Caco-2 (cell line): ENCODE data around the gene PPM1H. TPM values are rescaled to one million over a fixed set of nuclear protein-coding genes. Genes with fewer than 3 reads are reported as not detected.

Experiments used
- BruUV-seq: library from RNA; stranded (reverse); fragments of 400-500 nt; replicated peaks from 2 replicates; lab custom pipeline; 2021; lab: Mats Ljungman, UMichigan
- CTCF ChIA-PET: fragments of 300-600 bp; sonication (Branson Sonifier 250); formaldehyde crosslinking; loops from one replicate; lab custom pipeline; 2022; ENCODE audit warnings: antibody characterized with exemption; lab: Charles Lee
- POLR2A ChIA-PET: fragments of 300-600 bp; sonication (Branson Sonifier 250); formaldehyde crosslinking; loops from one replicate; lab custom pipeline; 2022; ENCODE audit warnings: antibody characterized with exemption; lab: Charles Lee
- DNase-seq, 2 experiments: peaks; one replicate each; pipeline versions ENCODE4 v3.0.0 to v3.0.0-alpha.2; 2020 to 2022
- H3K27me3 ChIP-seq: replicated peaks from 2 replicates; pipeline ENCODE4 v1.6.0; 2011; ENCODE audit warnings: low read length; ENCODE audit not compliant: control insufficient read depth, insufficient read depth
- H3K36me3 ChIP-seq: 2 replicates; pipeline ENCODE4 v1.5.1; 2011; ENCODE audit warnings: low read length; ENCODE audit not compliant: control insufficient read depth, insufficient read depth
- H3K4me1 ChIP-seq: fragments of 250-450 bp; sonication (Bioruptor Pico); 2 replicates; pipeline ENCODE4 v1.5.1; 2020; ENCODE audit warnings: mild to moderate bottlenecking
- H3K4me3 ChIP-seq: 2 replicates; pipeline ENCODE4 v1.5.1; 2011; ENCODE audit warnings: low read depth, mild to moderate bottlenecking, control low read depth, low read length
- H3K9me3 ChIP-seq: fragments of 250-450 bp; sonication (Bioruptor Pico); 2 replicates; pipeline ENCODE4 v1.5.1; 2020; ENCODE audit warnings: mild to moderate bottlenecking, moderate library complexity
- H3K27ac Mint-ChIP-seq: one replicate; pipeline ENCODE4 v1.8.0; 2022; ENCODE audit warnings: mixed read lengths; ENCODE audit not compliant: unreplicated experiment
- H3K27me3 Mint-ChIP-seq: one replicate; pipeline ENCODE4 v1.8.0; 2022; ENCODE audit warnings: mixed read lengths; ENCODE audit not compliant: insufficient read depth, unreplicated experiment
- H3K36me3 Mint-ChIP-seq: one replicate; pipeline ENCODE4 v1.8.0; 2022; ENCODE audit warnings: mild to moderate bottlenecking, mixed read lengths; ENCODE audit not compliant: insufficient read depth, unreplicated experiment
- H3K4me1 Mint-ChIP-seq: one replicate; pipeline ENCODE4 v1.8.0; 2022; ENCODE audit warnings: low read depth, mixed read lengths; ENCODE audit not compliant: unreplicated experiment
- H3K4me3 Mint-ChIP-seq: one replicate; pipeline ENCODE4 v1.8.0; 2022; ENCODE audit warnings: mild to moderate bottlenecking, moderate library complexity, mixed read lengths; ENCODE audit not compliant: unreplicated experiment
- H3K9me3 Mint-ChIP-seq: one replicate; pipeline ENCODE4 v1.8.0; 2022; ENCODE audit warnings: mixed read lengths; ENCODE audit not compliant: unreplicated experiment
- CTCF ChIP-seq, 2 experiments: fragments of 200-600 bp in 1 of 2; IDR thresholded peaks; 1 replicate in 1 of 2; 2 replicates in 1 of 2; pipeline versions ENCODE4 v1.5.1 to v1.8.0; 2011 to 2022; ENCODE audit warnings: antibody characterized with exemption in 1 of 2, control low read depth in 1 of 2, inconsistent platforms in 1 of 2, low read depth in 1 of 2, low read length in 1 of 2, mild to moderate bottlenecking in 1 of 2, moderate library complexity in 1 of 2; ENCODE audit not compliant: insufficient read depth in 1 of 2, severe bottlenecking in 1 of 2, unreplicated experiment in 1 of 2
- intact Hi-C: fragments of 100-400 bp; cut with micrococcal nuclease; formaldehyde crosslinking; loops from one replicate; pipeline ENCODE4 v1.10.0; 2022; ENCODE audit not compliant: unreplicated experiment
- microRNA-seq: library from miRNA; unstranded; fragments of <30 nt; microRNA quantifications from one replicate; pipeline ENCODE4 v1.2.0, GENCODE V29; 2022
- total RNA-seq: library from RNA; stranded (reverse); gene quantifications from 2 replicates; pipeline ENCODE4 v1.2.3, GENCODE V29; 2022

Gene PPM1H
- total RNA-seq, 1 experiment from 2014 or later = 151 TPM

- peaks cover under 1% of the 10 kb centered on the region for H3K36me3 Mint-ChIP-seq
- no peak overlapping the region for H3K27ac Mint-ChIP-seq
- intact Hi-C loops = no loop called here
- no TSS peak for BruUV-seq
- no peaks in the 10 kb centered on the region for H3K27me3 ChIP-seq
- peaks cover 8% of the 10 kb centered on the region for H3K4me1 ChIP-seq
- ChIA-PET POLR2A (no interaction called here), CTCF (no interaction called here)
- no peak for TF ChIP-seq CTCF (IDR thresholded peaks at IDR 0.05; ENCODE audit: insufficient read depth in 1 of 2, low read depth in 1 of 2, low read length in 1 of 2, severe bottlenecking in 1 of 2, unreplicated experiment in 1 of 2)
- no peaks in the 10 kb centered on the region for H3K9me3 ChIP-seq
- no peaks in the 10 kb centered on the region for H3K9me3 Mint-ChIP-seq
- DNase-seq = no peak
- H3K36me3 ChIP-seq = no peaks in the 10 kb centered on the region
- no peak overlapping the region for H3K4me3 Mint-ChIP-seq
- no peaks in the 10 kb centered on the region for H3K27me3 Mint-ChIP-seq
- peaks cover 9% of the 10 kb centered on the region for H3K4me1 Mint-ChIP-seq
- no peak overlapping the region for H3K4me3 ChIP-seq
These were observed 337.7 kb downstream of the PPM1H start for GRCh38 chr12:62597253-62597652.

Small RNA genes within 50 kb of the gene (microRNA-seq; reads per million reads assigned to microRNA genes)
- 9,708 reads per million, percentile 98 among the genes with 10 or more reads in this experiment for gene MIRLET7I

Other genes starting within 250 kb of the PPM1H start
- not detected in 2 replicates for gene AVPR1A, start 216.1 kb upstream of the PPM1H start, total RNA-seq